Left renal pelvis (tissue), 4 donors: ENCODE measurements around the gene ANAPC2. TPM values are rescaled to one million over a fixed set of nuclear protein-coding genes. Genes with fewer than 3 reads are reported as not detected.

Experiments
- DNase-seq, 4 donors: peaks; one replicate each; pipeline ENCODE4 v3.0.0-alpha.2; 2013; ENCODE audit warnings: low read depth in 4 of 4, low spot score in 3 of 4
- polyA plus RNA-seq, 4 donors: library from polyadenylated mRNA; unstranded; fragments of 120-200 nt; gene quantifications; one replicate each; pipeline ENCODE4 v1.2.1, GENCODE V29; 2013; ENCODE audit not compliant: insufficient read length in 4 of 4

The ANAPC2 gene, protein sequence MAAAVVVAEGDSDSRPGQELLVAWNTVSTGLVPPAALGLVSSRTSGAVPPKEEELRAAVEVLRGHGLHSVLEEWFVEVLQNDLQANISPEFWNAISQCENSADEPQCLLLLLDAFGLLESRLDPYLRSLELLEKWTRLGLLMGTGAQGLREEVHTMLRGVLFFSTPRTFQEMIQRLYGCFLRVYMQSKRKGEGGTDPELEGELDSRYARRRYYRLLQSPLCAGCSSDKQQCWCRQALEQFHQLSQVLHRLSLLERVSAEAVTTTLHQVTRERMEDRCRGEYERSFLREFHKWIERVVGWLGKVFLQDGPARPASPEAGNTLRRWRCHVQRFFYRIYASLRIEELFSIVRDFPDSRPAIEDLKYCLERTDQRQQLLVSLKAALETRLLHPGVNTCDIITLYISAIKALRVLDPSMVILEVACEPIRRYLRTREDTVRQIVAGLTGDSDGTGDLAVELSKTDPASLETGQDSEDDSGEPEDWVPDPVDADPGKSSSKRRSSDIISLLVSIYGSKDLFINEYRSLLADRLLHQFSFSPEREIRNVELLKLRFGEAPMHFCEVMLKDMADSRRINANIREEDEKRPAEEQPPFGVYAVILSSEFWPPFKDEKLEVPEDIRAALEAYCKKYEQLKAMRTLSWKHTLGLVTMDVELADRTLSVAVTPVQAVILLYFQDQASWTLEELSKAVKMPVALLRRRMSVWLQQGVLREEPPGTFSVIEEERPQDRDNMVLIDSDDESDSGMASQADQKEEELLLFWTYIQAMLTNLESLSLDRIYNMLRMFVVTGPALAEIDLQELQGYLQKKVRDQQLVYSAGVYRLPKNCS
- polyA plus RNA-seq, result 10 to 100 TPM; 32.7 to 54.9 (median 41.4) TPM

DNA sequence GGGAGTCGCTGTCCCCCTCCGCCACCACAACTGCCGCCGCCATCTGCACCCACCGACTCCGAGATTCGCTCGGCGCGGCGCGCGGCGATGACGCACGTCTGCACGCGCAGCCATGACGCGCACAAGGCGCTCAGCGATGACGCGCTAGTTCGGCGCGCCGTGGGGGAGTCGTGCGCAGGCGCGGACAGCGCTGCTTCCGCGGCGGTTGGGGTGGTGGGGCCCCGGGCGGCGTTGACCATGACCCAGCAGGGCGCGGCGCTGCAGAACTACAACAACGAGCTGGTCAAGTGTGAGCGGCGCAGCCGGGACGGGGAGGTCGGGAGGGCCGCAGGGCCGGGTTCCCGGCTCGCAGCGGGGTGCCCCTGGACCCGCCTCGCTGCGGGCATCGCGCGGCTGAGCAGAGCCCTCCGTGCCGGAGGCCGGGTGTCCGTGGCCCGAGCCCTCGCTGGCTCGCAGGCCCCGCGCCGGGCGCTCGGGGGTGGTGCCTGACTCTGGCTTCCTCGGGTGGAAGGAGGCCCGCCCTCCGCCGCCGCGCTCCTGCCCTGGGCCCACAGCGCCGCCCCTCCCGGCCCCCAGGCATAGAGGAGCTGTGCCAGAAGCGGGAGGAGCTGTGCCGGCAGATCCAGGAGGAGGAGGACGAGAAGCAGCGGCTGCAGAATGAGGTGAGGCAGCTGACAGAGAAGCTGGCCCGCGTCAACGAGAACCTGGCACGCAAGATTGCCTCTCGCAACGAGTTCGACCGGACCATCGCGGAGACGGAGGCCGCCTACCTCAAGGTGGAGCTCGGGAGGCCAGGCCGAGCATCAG, at the start of gene ANAPC2, which contains the start of gene SSNA1:
Gene ANAPC2, minus strand, starts transcription at position 71 of the 807 bp plus-strand sequence. Its CDS starts 28 bp downstream, at position 43.
Gene SSNA1, plus strand, starts transcription at position 187 of the 807 bp plus-strand sequence. Its CDS starts 51 bp downstream, at position 238.
- DNase-seq, result peak; percentile 88 to 92 (median 90)

DNA sequence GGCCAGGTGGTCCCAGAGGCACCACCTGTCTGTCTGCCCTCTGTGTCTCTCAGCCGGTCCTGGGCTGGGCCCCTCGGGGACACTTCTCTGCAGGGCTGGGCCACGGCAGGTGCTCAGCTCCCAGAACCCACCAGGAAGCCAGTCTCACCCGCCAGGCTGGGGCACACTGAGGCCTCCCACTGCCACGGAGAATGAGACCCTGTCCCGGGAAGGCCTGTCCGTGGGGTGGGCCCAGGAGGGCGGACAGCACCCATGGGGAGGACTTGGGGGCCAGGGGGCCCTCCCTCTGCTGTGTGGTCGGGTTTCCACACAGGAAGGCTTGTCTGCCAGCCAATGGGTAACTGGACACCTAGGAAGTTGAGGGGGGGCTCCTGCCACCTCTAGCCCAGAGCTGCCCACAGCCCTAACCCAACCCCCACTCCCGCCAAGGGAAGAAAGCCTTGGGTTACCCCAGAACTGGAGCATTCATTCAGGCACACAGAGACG, 48.6 kb upstream of the ANAPC2 start:
- no peak for DNase-seq

DNA sequence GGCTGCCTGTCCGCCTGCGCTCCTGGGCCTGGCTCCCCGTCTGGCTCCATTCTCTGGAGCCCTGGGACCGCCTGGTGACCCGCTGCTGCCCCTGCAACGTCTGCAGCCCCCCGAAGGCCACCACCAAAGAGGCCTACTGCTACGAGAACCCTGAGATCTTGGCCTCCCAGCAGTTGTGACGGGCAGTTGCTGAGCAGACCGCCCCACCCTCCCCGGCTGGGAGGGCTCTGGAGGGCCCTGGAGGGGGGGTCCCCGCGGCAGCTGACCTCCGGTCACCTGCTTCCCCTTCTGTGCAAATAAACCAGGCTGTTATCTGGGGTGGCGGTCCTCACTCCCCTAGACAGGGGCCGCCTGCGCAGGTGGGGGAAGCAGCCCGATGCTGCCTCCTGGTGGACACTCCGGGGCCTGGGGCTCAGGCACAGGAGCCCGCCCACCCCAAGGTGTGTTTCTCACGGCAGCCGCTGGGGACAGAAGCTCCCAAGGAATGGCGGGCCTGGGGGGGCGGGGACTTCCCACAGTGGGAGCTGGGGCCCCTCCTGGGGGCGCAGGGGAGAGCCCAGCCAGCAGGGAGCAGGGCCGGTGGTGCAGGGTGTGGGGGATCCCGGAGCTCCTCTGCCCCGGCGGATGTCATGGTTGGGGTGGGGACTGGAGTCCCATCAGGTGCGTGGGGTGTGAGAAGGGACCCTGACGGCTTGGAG, 48.0 kb upstream of the ANAPC2 start:
- peak; percentile 47 to 68 (median 58) for DNase-seq

DNA sequence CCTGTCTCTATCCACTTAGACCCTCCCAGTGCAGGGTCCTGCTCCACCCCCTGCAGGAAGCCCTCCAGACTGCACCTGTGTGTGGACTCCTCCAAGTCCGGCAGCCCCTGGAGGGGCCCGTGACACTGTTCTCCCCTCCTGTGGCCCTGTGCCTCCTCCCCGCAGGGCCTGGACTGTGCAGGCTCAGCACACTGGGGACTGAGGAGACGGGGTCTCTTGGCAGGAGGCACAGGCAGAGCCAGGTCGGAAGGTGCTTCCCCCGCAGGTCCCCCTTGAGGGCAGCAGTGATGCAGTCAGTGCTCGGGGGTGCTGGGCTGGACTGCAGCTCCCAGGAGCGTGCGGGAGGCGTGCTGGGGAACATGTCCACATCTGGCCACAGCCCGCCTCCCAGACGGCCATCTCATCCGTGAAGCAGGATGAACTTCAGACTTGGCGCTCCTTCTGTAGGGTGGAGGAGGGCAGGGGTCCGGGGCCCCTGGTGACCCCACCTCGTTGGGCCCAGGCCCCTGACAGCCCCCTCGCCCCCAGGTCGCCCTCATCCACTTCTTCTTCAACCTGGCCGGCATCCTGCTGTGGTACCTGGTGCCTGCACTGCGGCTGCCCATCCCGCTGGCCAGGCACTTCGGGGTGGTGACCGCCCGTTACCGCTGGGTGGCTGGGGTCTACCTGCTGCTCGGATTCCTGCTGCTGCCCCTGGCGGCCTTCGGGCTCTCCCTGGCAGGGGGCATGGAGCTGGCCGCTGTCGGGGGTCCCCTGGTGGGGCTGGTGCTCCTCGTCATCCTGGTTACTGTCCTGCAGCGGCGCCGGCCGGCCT, 47.3 kb upstream of the ANAPC2 start:
- no peak for DNase-seq

DNA sequence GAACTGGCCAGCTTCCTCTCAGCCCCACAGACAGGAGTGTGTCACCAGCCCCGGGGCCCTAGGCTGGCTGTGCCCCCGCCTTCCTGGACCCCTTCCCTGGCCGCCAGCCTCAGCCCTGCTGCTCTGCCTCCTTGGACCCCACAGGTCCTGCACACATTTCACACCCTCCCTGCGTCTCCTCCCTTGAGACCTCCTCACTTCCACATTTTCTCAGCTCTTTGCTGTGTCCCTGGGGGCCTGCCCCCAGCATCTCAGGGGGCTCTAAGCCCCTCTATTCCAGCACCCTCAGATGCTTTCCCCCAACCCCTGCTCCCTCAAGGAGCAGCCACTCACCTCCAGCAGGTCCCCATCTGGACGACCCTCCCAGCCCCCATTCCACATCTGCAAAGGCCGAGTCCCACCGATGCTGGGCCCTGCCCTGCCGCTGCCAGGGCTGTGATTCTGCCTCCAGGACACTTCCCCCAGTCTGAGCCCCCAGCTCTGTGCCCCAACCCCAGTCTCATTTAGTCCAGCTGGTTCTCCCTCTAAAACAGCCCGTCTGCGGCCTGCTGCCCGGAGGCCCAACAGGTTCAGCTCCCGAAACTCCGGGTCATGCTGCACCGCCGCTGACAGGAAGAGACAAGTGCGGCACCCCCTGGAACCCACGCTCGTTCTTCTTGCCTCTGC, 46.5 kb upstream of the ANAPC2 start:
- no peak for DNase-seq

DNA sequence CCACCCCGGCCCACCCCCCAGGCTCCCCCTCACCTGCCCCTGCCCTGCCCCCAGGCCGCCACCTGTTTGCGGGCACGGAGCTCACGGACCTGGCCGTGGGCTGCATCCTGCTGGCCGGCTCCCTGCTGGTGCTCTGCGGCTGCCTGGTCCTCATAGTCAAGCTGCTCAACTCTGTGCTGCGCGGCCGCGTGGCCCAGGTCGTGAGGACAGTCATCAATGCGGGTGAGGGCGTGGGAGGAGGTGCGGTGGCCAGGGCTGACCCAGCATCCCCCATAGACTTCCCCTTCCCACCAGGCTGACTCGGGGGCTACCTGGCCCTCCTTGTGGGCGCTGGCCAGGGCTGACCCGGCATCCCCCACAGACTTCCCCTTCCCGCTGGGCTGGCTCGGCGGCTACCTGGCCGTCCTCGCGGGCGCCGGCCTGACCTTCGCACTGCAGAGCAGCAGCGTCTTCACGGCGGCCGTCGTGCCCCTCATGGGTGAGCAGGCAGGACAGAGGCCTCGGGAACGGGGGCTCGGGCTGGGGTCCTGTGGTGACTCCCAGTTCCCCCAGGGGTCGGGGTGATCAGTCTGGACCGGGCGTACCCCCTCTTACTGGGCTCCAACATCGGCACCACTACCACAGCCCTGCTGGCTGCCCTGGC, 45.8 kb upstream of the ANAPC2 start:
- no peak for DNase-seq

DNA sequence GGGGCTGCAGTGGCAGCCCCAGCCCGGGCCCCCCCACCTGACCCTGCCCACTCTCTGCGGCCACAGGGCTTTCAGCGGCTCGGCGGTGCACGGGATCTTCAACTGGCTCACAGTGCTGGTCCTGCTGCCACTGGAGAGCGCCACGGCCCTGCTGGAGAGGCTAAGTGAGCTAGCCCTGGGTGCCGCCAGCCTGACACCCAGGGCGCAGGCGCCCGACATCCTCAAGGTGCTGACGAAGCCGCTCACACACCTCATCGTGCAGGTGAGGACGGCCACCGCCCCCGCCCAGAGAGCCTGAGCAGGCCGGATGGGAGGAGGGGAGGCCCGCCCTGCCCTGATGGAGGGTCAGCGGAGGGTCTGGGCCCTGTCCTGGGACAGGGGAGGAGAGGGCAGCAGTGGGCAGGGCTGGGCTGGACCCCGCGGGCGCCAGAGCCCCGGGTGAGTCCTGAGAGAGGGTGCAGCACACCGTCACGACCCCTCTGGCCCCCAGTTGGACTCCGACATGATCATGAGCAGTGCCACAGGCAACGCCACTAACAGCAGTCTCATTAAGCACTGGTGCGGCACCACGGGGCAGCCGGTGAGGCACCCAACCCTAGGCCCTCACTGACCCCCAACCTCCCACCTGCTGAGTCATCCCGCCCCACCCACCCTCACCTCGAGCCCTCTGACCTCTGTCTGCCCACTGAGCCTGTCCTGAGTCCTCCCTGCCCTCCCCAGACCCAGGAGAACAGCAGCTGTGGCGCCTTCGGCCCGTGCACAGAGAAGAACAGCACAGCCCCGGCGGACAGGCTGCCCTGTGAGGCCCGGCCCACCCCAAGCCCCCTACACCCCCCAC, 45.0 kb upstream of the ANAPC2 start:
- no peak for DNase-seq

DNA sequence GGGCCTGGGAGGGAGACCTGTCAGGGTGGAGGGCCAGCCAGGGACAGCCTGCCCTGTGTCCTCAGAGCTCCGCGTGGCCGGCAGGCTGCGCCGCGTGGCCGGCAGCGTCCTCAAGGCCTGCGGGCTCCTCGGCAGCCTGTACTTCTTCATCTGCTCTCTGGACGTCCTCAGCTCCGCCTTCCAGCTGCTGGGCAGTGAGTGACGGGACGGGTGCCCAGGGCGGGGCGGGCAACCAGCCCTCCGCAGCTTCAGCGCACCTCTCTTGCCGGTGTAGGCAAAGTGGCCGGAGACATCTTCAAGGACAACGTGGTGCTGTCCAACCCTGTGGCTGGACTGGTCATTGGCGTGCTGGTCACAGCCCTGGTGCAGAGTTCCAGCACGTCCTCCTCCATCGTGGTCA, 44.1 kb upstream of the ANAPC2 start:
- DNase-seq, result no peak

DNA sequence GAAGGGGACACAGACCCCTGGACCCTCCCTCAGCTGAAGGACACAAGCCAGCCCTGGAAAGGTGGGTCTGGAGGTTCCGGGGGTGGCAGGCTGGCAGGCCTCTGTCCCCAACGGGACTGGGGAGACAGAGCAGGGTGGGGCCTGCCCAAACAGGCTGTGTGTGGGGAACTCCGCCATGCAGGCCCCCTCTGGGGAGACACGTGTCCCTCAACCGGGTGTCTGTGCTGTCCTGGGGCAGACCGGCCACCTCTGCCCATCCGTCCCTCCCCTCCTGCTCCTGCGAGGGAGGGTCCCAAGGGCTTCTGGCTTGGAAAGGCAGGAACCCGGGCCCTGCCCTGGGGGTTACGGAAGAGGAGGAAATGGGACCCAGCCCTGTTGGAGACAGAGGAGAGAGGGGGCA, 43.7 kb upstream of the ANAPC2 start:
- DNase-seq, result no peak

DNA sequence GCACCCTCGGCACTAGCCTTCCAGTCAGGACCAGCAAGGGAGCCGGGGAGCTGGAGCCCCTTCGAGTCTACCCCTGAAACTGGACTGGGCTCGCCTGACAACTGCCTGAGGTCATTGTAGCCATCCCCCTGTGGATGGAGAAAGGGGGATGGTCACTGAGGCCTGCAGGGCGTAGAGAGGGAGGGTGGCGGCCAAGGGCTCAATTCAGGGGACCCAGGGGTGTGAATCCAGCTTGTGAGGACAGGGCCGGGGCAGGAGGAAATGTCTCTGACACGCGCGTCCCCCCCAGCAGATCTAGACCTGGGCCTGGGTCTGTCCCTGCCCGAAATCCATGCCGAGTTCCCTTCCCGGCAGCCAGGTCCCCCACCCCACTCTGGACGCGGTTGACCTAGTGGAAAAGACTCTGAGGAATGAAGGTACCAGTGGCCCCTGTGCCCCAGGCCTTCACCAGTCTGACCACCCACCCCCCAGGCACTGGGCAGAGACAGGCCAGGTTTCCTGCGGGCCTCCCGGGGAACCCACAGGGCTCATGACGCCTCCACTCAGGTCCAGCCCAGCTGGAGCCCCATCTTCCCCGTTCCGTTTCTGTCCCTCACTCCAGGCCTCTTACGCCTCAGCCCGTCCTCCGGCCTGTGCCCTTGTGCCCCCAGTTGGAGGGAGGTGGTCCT, 43.1 kb upstream of the ANAPC2 start:
- DNase-seq, result no peak

DNA sequence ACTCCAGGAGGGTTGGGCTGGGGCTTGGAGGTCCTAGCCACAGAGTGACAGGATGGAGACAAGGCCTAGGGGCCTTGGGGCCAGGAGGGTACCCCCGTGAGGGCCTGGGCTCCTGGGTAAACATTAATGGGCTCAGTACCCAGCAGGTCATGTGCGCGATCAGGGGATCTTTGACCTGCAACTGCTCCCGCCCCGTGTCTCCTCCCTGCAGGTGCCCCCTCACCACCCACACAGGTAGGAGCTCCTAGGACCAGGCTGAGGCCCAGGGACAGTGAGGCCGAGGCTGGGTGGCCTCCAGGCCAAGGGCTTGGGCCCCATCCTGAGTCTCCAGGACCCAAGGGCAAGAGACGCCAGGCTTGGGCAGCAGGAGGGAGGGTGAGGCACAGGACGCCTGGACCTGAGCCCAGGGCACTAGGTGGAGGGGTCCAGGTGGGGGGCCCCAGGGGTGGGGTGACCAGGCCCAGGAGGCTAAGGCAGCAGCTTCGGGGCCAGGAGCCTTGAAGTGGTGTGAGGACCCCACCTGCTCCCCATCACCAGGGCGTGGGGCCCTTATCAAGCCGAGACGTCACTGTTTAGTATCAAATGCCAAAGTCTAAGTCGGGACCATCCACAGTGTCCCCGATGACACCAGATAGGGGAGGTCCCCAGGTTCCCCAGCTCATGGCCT, 42.5 kb upstream of the ANAPC2 start, which contains the start of gene SLC34A3:
Gene SLC34A3, plus strand, starts transcription at position 197 of the 667 bp plus-strand sequence. CDS start 802 bp downstream, outside the sequence.
- no peak for DNase-seq

DNA sequence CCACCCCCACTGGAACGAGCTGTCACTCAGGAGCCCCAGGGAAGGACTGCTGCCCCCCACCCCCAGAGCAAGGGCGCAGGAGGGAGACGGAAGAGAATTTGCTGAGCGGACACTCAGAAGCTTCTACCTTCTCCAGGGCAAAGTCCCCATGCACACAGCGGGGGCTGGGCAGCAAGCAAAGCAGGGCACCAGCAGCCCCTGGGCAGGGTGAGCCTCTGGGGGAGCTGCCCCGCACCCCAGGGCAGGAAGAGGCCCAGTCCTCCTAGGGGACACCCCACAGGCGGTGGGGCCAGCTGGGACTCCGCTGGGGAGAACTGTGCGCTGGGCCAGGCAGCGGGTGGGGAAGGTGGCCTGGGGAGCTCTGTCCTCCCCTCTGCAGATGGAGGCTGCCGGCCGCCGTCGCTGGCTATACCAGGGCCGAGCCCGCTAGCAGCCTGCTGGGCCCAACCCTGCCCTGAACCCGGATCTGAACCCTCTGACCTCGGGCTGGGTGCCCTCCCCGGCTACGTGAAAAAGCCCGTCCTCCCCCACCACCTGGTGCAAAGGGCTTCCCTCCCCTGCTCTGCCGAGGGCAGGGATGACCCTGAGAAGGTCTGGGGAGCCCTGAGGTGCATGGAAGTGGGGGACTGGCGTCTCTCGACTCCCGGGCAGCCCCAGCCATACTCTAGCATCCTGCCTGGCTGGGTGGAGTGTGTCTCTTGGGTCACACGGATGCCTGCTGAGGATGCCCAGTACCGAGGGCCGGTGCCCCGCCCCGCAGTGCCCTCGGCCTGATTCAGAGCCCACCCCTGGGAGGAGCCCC, 41.7 kb upstream of the ANAPC2 start:
- DNase-seq, result no peak

DNA sequence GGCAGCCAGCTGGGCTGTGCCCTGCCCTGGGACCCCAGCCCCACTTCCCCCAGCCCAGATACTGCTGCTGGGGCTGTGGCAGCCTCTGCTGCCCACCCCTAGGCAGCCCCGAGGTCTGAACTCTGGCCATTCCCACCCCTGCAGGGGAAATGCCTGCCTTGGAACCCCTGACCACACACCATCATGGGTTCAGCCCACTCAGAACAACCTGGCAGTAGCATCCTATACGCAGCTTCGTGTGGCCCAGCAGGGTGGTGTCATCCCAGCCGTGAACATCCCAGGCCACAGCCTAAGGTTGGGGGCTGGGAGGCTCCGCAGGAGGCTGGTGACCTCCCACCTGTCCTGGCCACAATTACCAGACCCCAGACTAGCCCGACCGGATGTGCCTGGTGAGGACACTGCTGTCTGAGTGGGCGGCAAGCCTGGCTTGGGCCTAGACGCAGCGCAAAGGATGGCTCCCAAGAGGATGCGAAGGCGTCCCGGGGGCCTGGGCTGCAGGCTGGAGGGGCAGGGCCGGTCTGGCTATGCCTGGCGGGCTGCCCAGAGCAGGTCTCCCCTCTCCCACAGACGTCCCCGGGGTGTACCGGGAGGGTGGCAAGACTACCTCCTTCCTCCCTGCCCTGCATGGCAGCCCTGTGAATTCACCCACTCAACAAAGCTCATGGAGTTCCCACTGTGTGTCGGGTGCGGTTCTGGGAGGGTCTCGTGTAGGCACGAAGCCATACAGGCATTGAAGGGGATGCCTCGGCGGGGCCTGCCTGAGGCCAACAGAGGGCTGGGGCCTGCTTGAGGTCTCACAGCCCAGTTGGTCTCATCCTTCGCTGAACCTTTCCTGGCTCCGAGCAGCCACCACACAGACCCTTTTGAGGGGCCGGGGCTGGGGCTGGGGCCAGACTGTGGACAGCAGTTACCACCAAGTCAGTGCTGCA, 40.9 kb upstream of the ANAPC2 start:
- DNase-seq, result no peak

DNA sequence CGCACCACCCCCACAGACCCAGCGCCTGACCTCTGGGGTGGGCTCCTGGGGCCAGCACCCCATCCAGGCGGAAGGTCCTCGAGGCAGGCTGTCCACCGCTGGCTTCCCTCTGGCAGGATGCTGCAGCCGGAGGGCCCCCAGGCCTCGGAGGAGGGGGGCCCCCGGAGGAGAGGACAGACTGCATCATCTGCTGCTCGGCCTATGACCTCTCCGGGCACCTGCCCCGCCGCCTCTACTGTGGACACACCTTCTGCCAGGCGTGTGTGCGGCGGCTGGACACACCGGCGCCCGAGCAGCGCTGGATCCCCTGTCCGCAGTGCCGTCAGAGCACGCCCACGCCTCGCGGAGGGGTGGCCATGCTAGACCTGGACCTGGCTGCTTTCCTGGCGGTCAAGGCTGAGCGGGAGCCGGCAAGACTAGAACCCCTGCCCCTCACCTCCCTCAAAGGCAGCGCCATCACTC, 40.2 kb upstream of the ANAPC2 start:
- DNase-seq, result no peak
